ENCODE measurements around the gene RSRC1.
A peak's percentile ranks its signal among the peaks of the same experiment; 100 is the strongest.
"Not testable (repeated sequence)": the region's sequence is repeated elsewhere in the genome, so short reads cannot be mapped to it uniquely, and the experiment has no call there.

Gene RSRC1

DNA sequence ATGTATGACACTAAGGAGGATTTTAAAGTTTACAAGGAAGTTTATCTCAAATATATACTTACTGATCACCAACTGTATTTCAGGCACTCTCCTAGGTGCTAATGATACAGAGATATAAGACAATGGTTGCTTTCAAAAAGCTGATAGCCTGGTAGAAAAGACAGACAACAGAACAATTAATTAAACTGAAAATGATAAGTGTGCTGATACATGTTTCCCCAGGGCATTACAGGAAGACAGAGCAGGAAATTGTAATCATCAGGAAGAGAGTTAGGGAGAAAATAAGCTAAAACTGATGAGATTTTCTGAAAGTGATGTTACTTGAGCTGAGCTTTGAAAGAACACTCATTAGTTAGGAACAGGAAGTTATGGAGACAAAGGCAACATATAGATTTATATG is 229.7 kb downstream of the RSRC1 start:
- no peaks in the 10 kb centered on the region for H3K79me2 ChIP-seq (ENCODE audit: insufficient read depth, low read length)
- H3K27ac ChIP-seq (ENCODE audit: low read depth, low read length), result no peak overlapping the region
- no peak overlapping the region for H3K4me2 ChIP-seq (ENCODE audit: low read depth, low read length, poor library complexity, severe bottlenecking)
- no peaks in the 10 kb centered on the region for H3K9me2 ChIP-seq (replicated peaks; ENCODE audit: insufficient read depth, low read length)
- H3K36me3 ChIP-seq (ENCODE audit: low read length), result no peaks in the 10 kb centered on the region
- no peak for TF ChIP-seq EZH2phosphoT487 (conservative IDR thresholded peaks at IDR 0.05; ENCODE audit: low read length)
- TF ChIP-seq, protein P1, sequence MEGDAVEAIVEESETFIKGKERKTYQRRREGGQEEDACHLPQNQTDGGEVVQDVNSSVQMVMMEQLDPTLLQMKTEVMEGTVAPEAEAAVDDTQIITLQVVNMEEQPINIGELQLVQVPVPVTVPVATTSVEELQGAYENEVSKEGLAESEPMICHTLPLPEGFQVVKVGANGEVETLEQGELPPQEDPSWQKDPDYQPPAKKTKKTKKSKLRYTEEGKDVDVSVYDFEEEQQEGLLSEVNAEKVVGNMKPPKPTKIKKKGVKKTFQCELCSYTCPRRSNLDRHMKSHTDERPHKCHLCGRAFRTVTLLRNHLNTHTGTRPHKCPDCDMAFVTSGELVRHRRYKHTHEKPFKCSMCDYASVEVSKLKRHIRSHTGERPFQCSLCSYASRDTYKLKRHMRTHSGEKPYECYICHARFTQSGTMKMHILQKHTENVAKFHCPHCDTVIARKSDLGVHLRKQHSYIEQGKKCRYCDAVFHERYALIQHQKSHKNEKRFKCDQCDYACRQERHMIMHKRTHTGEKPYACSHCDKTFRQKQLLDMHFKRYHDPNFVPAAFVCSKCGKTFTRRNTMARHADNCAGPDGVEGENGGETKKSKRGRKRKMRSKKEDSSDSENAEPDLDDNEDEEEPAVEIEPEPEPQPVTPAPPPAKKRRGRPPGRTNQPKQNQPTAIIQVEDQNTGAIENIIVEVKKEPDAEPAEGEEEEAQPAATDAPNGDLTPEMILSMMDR (IDR thresholded peaks at IDR 0.05; ENCODE audit: insufficient read depth, low read length, poor library complexity, severe bottlenecking), result no peak
- H3K9me3 ChIP-seq (ENCODE audit: insufficient read depth, low read length), result no peaks in the 10 kb centered on the region
- no peak overlapping the region for H3K4me3 ChIP-seq (ENCODE audit: insufficient read depth, low read length, poor library complexity, severe bottlenecking)
- no peaks in the 10 kb centered on the region for H3K27me3 ChIP-seq (ENCODE audit: low read length)
- H3K9ac ChIP-seq (ENCODE audit: low read length), result no peak overlapping the region
- no peaks in the 10 kb centered on the region for H3F3A ChIP-seq (ENCODE audit: insufficient read depth)
- H4K20me1 ChIP-seq (ENCODE audit: low read depth, low read length), result no peaks in the 10 kb centered on the region
- no peak overlapping the region for H2AFZ ChIP-seq (ENCODE audit: low read depth, low read length, severe bottlenecking)

DNA sequence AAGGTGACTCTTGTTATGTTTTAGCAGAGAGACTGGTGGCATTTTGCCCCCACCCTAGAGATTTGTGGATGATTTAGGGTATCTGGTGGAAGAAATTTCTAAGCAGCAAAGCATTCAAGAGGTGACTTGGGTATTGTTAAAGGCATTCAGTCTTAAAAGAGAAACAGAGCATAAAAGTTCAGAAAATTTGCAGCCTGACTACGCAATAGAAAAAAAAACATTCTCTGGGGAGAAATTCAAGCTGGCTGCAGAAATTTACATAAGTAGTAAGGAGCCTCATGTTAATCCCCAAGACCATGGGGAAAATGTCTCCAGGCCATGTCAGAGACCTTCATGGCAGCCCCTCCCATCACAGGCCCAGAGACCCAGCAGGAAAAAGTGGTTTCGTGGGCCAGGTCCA is 231.1 kb downstream of the RSRC1 start:
- H3K27me3 ChIP-seq (ENCODE audit: low read length), result not testable (repeated sequence)

DNA sequence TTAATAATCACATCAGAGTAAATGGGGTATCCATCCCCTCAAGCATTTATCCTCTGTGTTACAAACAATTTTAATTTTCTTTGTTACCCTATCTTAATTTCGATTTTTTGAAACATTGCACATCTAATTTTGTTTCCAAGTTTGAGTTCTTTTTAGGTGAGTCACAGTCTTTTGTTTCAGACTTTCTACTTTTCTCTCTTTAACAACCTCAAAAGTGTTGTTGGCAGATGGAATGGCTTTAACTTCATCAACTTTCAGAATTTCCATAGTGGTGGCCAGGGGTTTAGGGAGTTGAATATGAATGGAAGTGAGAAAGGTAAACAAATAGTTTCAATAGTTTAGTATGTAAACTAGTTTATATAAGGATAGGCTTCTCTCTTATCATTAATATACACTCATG is 238.1 kb downstream of the RSRC1 start:
- no peak overlapping the region for H3K4me2 ChIP-seq (ENCODE audit: low read depth, low read length, poor library complexity, severe bottlenecking)
- TF ChIP-seq EZH2phosphoT487 (conservative IDR thresholded peaks at IDR 0.05; ENCODE audit: low read length), result no peak
- TF ChIP-seq, protein P1 (IDR thresholded peaks at IDR 0.05; ENCODE audit: insufficient read depth, low read length, poor library complexity, severe bottlenecking), result no peak
- H3K79me2 ChIP-seq (ENCODE audit: insufficient read depth, low read length), result peaks cover 8% of the 10 kb centered on the region
- H3K27ac ChIP-seq (ENCODE audit: low read depth, low read length), result peak overlapping the region; percentile 32
- H3K9ac ChIP-seq (ENCODE audit: low read length), result no peak overlapping the region
- no peaks in the 10 kb centered on the region for H3K9me3 ChIP-seq (ENCODE audit: insufficient read depth, low read length)
- no peaks in the 10 kb centered on the region for H3K36me3 ChIP-seq (ENCODE audit: low read length)
- peaks cover 44% of the 10 kb centered on the region for H3F3A ChIP-seq (ENCODE audit: insufficient read depth)
- H4K20me1 ChIP-seq (ENCODE audit: low read depth, low read length), result no peaks in the 10 kb centered on the region
- H3K9me2 ChIP-seq (replicated peaks; ENCODE audit: insufficient read depth, low read length), result no peaks in the 10 kb centered on the region
- H3K27me3 ChIP-seq (ENCODE audit: low read length), result no peaks in the 10 kb centered on the region
- H2AFZ ChIP-seq (ENCODE audit: low read depth, low read length, severe bottlenecking), result no peak overlapping the region
- no peak overlapping the region for H3K4me3 ChIP-seq (ENCODE audit: insufficient read depth, low read length, poor library complexity, severe bottlenecking)

More for the DNA sequence above, 231.1 kb downstream of the RSRC1 start:
- H3K36me3 ChIP-seq (ENCODE audit: low read length); H3F3A ChIP-seq (ENCODE audit: insufficient read depth); H3K9ac ChIP-seq (ENCODE audit: low read length); H3K4me3 ChIP-seq (ENCODE audit: insufficient read depth, low read length, poor library complexity, severe bottlenecking); H4K20me1 ChIP-seq (ENCODE audit: low read depth, low read length); H3K4me2 ChIP-seq (ENCODE audit: low read depth, low read length, poor library complexity, severe bottlenecking); H3K27ac ChIP-seq (ENCODE audit: low read depth, low read length); H3K9me2 ChIP-seq (replicated peaks; ENCODE audit: insufficient read depth, low read length); H3K79me2 ChIP-seq (ENCODE audit: insufficient read depth, low read length); H2AFZ ChIP-seq (ENCODE audit: low read depth, low read length, severe bottlenecking); H3K9me3 ChIP-seq (ENCODE audit: insufficient read depth, low read length): not testable (repeated sequence)

DNA sequence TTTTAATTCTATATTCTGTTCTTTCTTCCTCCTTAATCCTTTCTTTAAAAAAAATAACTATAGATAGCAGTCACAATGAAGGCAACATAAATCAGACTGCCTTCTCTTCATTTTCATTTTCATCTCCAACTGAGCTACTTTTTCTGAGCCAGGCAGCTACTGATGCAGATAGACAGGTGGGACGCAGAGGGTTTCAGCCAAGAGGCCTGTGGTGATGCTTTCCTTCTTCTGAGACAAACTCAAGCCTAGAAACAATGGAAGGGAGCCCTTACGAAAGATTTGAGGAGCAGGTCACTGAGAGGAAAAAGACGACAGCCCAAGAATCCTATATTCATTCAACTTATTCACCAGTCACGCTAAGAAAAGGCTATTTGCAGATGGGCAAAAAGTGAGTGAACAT is 241.1 kb downstream of the RSRC1 start:
- peak overlapping the region; percentile 58 for H3K9ac ChIP-seq (ENCODE audit: low read length)
- no peaks in the 10 kb centered on the region for H4K20me1 ChIP-seq (ENCODE audit: low read depth, low read length)
- no peaks in the 10 kb centered on the region for H3K9me3 ChIP-seq (ENCODE audit: insufficient read depth, low read length)
- H3F3A ChIP-seq (ENCODE audit: insufficient read depth), result peaks cover 58% of the 10 kb centered on the region
- H2AFZ ChIP-seq (ENCODE audit: low read depth, low read length, severe bottlenecking), result no peak overlapping the region
- H3K4me2 ChIP-seq (ENCODE audit: low read depth, low read length, poor library complexity, severe bottlenecking), result peak overlapping the region; percentile 99
- H3K27ac ChIP-seq (ENCODE audit: low read depth, low read length), result peak overlapping the region; percentile 95
- H3K36me3 ChIP-seq (ENCODE audit: low read length), result no peaks in the 10 kb centered on the region
- no peak for TF ChIP-seq EZH2phosphoT487 (conservative IDR thresholded peaks at IDR 0.05; ENCODE audit: low read length)
- TF ChIP-seq, protein P1 (IDR thresholded peaks at IDR 0.05; ENCODE audit: insufficient read depth, low read length, poor library complexity, severe bottlenecking), result no peak
- no peaks in the 10 kb centered on the region for H3K9me2 ChIP-seq (replicated peaks; ENCODE audit: insufficient read depth, low read length)
- H3K79me2 ChIP-seq (ENCODE audit: insufficient read depth, low read length), result peaks cover 24% of the 10 kb centered on the region
- no peaks in the 10 kb centered on the region for H3K27me3 ChIP-seq (ENCODE audit: low read length)
- H3K4me3 ChIP-seq (ENCODE audit: insufficient read depth, low read length, poor library complexity, severe bottlenecking), result peak overlapping the region; percentile 47

Measured in SU-DHL-6 (cell line).